Karpas-422 (cell line): ENCODE results near the gene SLC25A29. TPM values are rescaled to one million over a fixed set of nuclear protein-coding genes. Genes with fewer than 3 reads are reported as not detected.
A peak's percentile ranks its signal among the peaks of the same experiment; 100 is the strongest.

ENCODE experiments used
- DNase-seq: peaks from one replicate; pipeline ENCODE4 v3.0.0-alpha.2; 2015
- H2AFZ ChIP-seq: fragments of 200-600 bp; sonication (generic); 2 replicates; pipeline ENCODE4 v1.6.1; 2014; ENCODE audit warnings: antibody characterized with exemption, low read length, mixed read lengths
- H3K27ac ChIP-seq: fragments of 200-600 bp; sonication (generic); 2 replicates; pipeline ENCODE4 v1.5.1; 2014; ENCODE audit warnings: mild to moderate bottlenecking, low read length, moderate library complexity
- H3K27me3 ChIP-seq: fragments of 200-600 bp; sonication (generic); 2 replicates; pipeline ENCODE4 v1.6.1; 2014; ENCODE audit warnings: low read length, mixed read lengths
- H3K36me3 ChIP-seq: fragments of 200-600 bp; sonication (generic); 2 replicates; pipeline ENCODE4 v1.6.1; 2014; ENCODE audit warnings: low read length, mixed read lengths; ENCODE audit not compliant: insufficient read depth
- H3K4me1 ChIP-seq: fragments of 200-600 bp; sonication (generic); 2 replicates; pipeline ENCODE4 v1.6.1; 2014; ENCODE audit warnings: mild to moderate bottlenecking, low read length, mixed read lengths
- H3K4me2 ChIP-seq: fragments of 200-600 bp; sonication (generic); 2 replicates; pipeline ENCODE4 v1.6.1; 2014; ENCODE audit warnings: low read length, low read depth, mild to moderate bottlenecking; ENCODE audit not compliant: poor library complexity, severe bottlenecking
- H3K4me3 ChIP-seq: fragments of 200-600 bp; sonication (generic); 2 replicates; pipeline ENCODE4 v1.5.1; 2014; ENCODE audit warnings: mild to moderate bottlenecking, antibody characterized with exemption, low read length, mixed read lengths
- H3K79me2 ChIP-seq: fragments of 200-600 bp; sonication (generic); 2 replicates; pipeline ENCODE4 v1.6.1; 2014; ENCODE audit warnings: mild to moderate bottlenecking, low read length, mixed read lengths
- H3K9ac ChIP-seq: fragments of 200-600 bp; sonication (generic); 2 replicates; pipeline ENCODE4 v1.6.0; 2014; ENCODE audit warnings: low read length
- H3K9me2 ChIP-seq: fragments of 200-600 bp; sonication (generic), shearing (Covaris generic); replicated peaks from 2 replicates; pipeline ENCODE4 v1.6.0; 2014; ENCODE audit warnings: mild to moderate bottlenecking, low read length, moderate library complexity; ENCODE audit not compliant: insufficient read depth
- H3K9me3 ChIP-seq: fragments of 300-700, 200-600 bp; sonication (generic); 2 replicates; pipeline ENCODE4 v1.6.1; 2014; ENCODE audit warnings: low read length, mixed read lengths
- H4K20me1 ChIP-seq: fragments of 200-600 bp; sonication (generic); 2 replicates; pipeline ENCODE4 v1.6.1; 2014; ENCODE audit warnings: mild to moderate bottlenecking, antibody characterized with exemption, low read length, low read depth; ENCODE audit not compliant: insufficient read depth
- total RNA-seq: library from RNA; depleted of rRNA; stranded (reverse); fragments of >200 nt; shearing (Covaris generic); gene quantifications from 2 replicates; pipeline ENCODE4 v1.2.3, GENCODE V29; 2014; ENCODE audit warnings: low replicate concordance

SLC25A29 gene
- total RNA-seq, 1 experiment from 2014 or later: 29.4 TPM

GRCh38 chr14:100333827-100334226 lies 27.6 kb upstream of the SLC25A29 start:
- no peak for DNase-seq

GRCh38 chr14:100333311-100333710 lies 27.1 kb upstream of the SLC25A29 start:
- Histone ChIP-seq H3K79me2 (no peaks in the 10 kb centered on the region), H3K4me1 (peaks cover 32% of the 10 kb centered on the region), H3K27ac (peak overlapping the region; percentile 79), H3K9me3 (no peaks in the 10 kb centered on the region), H3K9me2 (no peaks in the 10 kb centered on the region), H3K4me2 (peak overlapping the region; percentile 49), H3K36me3 (0 out of 2 replicates have a peak, but pooled peaks cover 3% of the 10 kb centered on the region), H3K4me3 (no peak overlapping the region; the same call in 1 of the 2 replicates), H4K20me1 (peaks cover 3% of the 10 kb centered on the region; the same call in 1 of the 2 replicates), H2AFZ (no peak overlapping the region), H3K9ac (peak overlapping the region; percentile 41), H3K27me3 (no peaks in the 10 kb centered on the region)
- DNase-seq: no peak

More at GRCh38 chr14:100333827-100334226, 27.6 kb upstream of the SLC25A29 start:
- H3K27ac ChIP-seq: peak overlapping the region; percentile 79
- no peak overlapping the region for H3K4me2 ChIP-seq
- H3K9me3 ChIP-seq: no peaks in the 10 kb centered on the region
- peaks cover 33% of the 10 kb centered on the region for H3K4me1 ChIP-seq
- no peaks in the 10 kb centered on the region for H3K27me3 ChIP-seq
- H3K9ac ChIP-seq: peak overlapping the region; percentile 41
- H3K4me3 ChIP-seq: no peak overlapping the region
- H3K36me3 ChIP-seq: 0 out of 2 replicates have a peak, but pooled peaks cover 3% of the 10 kb centered on the region
- no peaks in the 10 kb centered on the region for H3K9me2 ChIP-seq
- H2AFZ ChIP-seq: no peak overlapping the region
- H3K79me2 ChIP-seq: no peaks in the 10 kb centered on the region
- peaks cover 3% of the 10 kb centered on the region; the same call in 1 of the 2 replicates for H4K20me1 ChIP-seq

- 0 out of 2 replicates have a peak, but pooled peaks cover 3% of the 10 kb centered on the region for H3K36me3 ChIP-seq
- H3K27me3 ChIP-seq: no peaks in the 10 kb centered on the region
- no peak overlapping the region; the same call in 1 of the 2 replicates for H3K4me3 ChIP-seq
- no peaks in the 10 kb centered on the region for H3K9me2 ChIP-seq
- H4K20me1 ChIP-seq: peaks cover 3% of the 10 kb centered on the region; the same call in 1 of the 2 replicates
- peaks cover 27% of the 10 kb centered on the region for H3K4me1 ChIP-seq
- H3K4me2 ChIP-seq: peak overlapping the region; percentile 49
- no peaks in the 10 kb centered on the region for H3K79me2 ChIP-seq
- DNase-seq: peak; percentile 84
- no peak overlapping the region for H2AFZ ChIP-seq
- peak overlapping the region; percentile 79 for H3K27ac ChIP-seq
- no peaks in the 10 kb centered on the region for H3K9me3 ChIP-seq
- H3K9ac ChIP-seq: peak overlapping the region; percentile 44
These were observed 26.6 kb upstream of the SLC25A29 start for GRCh38 chr14:100332797-100333196.

DNA sequence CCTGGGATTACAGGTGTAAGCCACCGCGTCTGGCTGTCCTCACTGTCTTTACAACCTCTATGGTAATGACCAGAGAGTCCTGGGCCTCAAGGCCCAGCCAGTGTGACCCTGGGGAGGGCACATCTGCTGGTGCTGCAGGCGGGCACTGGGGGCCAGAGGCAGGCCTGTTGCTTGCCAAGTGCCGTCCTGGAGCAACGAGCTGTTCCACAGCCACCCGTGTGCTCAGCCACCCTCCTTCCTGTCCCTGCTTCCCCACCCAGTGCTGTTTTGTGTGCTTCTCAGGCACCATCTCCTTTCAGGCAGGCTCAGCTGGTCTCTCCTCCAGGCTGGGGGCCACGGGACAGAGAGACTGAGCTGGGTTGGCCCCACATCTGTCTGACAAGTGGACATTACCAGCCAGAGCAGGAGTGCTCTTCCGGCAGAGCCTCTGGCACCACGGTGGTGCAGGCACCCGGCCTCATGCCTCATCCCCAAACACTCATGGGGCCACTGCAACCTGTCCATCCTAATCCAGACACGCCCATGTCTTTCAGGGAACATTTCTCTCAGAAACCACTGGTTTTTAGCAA lies 25.9 kb upstream of the SLC25A29 start:
- H3K4me1 ChIP-seq: peaks cover 27% of the 10 kb centered on the region
- peak overlapping the region; percentile 49 for H3K4me2 ChIP-seq
- H3K9me3 ChIP-seq: no peaks in the 10 kb centered on the region
- peak overlapping the region; percentile 72 for H3K27ac ChIP-seq
- no peaks in the 10 kb centered on the region for H3K27me3 ChIP-seq
- H3K4me3 ChIP-seq: no peak overlapping the region
- no peaks in the 10 kb centered on the region for H3K9me2 ChIP-seq
- peak overlapping the region; percentile 44 for H3K9ac ChIP-seq
- H3K79me2 ChIP-seq: no peaks in the 10 kb centered on the region
- no peak for DNase-seq
- no peak overlapping the region for H2AFZ ChIP-seq
- H3K36me3 ChIP-seq: 0 out of 2 replicates have a peak, but pooled peaks cover 3% of the 10 kb centered on the region
- H4K20me1 ChIP-seq: peaks cover 3% of the 10 kb centered on the region; the same call in 1 of the 2 replicates

- H3K9me3 ChIP-seq: no peaks in the 10 kb centered on the region
- H2AFZ ChIP-seq: no peak overlapping the region
- H3K27ac ChIP-seq: no peak overlapping the region
- no peaks in the 10 kb centered on the region; the same call in 1 of the 2 replicates for H3K27me3 ChIP-seq
- peaks cover 27% of the 10 kb centered on the region for H3K4me1 ChIP-seq
- no peaks in the 10 kb centered on the region for H3K79me2 ChIP-seq
- no peak overlapping the region for H3K9ac ChIP-seq
- no peak for DNase-seq
- H4K20me1 ChIP-seq: peaks cover 3% of the 10 kb centered on the region; the same call in 1 of the 2 replicates
- no peaks in the 10 kb centered on the region for H3K9me2 ChIP-seq
- H3K4me3 ChIP-seq: no peak overlapping the region
- H3K4me2 ChIP-seq: no peak overlapping the region
- no peaks in the 10 kb centered on the region for H3K36me3 ChIP-seq
These were observed 24.2 kb upstream of the SLC25A29 start for GRCh38 chr14:100330388-100330931.

DNA sequence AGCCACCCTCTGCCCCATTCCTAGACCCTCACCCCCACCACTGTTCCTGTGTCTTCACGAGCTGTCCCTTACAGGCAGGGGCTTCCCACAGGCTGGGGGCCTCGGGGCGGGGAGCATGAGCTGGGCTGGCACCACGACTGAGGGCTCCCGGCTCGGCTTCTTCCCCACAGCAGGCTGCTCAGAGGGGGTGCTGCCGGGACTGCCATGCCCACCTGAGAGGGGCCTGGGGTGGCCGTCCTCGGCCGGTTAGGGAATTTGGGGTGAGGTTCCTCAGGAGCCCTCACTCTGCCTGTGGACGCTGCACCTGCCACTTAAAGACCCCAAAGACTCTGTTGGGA lies 23.7 kb upstream of the SLC25A29 start:
- no peaks in the 10 kb centered on the region; the same call in 1 of the 2 replicates for H3K27me3 ChIP-seq
- H4K20me1 ChIP-seq: peaks cover 3% of the 10 kb centered on the region; the same call in 1 of the 2 replicates
- no peaks in the 10 kb centered on the region for H3K9me3 ChIP-seq
- no peak for DNase-seq
- no peaks in the 10 kb centered on the region for H3K79me2 ChIP-seq
- no peak overlapping the region for H2AFZ ChIP-seq
- H3K27ac ChIP-seq: no peak overlapping the region
- no peaks in the 10 kb centered on the region for H3K9me2 ChIP-seq
- H3K9ac ChIP-seq: no peak overlapping the region
- H3K4me1 ChIP-seq: peaks cover 27% of the 10 kb centered on the region
- H3K36me3 ChIP-seq: no peaks in the 10 kb centered on the region
- no peak overlapping the region for H3K4me2 ChIP-seq
- H3K4me3 ChIP-seq: no peak overlapping the region

DNA sequence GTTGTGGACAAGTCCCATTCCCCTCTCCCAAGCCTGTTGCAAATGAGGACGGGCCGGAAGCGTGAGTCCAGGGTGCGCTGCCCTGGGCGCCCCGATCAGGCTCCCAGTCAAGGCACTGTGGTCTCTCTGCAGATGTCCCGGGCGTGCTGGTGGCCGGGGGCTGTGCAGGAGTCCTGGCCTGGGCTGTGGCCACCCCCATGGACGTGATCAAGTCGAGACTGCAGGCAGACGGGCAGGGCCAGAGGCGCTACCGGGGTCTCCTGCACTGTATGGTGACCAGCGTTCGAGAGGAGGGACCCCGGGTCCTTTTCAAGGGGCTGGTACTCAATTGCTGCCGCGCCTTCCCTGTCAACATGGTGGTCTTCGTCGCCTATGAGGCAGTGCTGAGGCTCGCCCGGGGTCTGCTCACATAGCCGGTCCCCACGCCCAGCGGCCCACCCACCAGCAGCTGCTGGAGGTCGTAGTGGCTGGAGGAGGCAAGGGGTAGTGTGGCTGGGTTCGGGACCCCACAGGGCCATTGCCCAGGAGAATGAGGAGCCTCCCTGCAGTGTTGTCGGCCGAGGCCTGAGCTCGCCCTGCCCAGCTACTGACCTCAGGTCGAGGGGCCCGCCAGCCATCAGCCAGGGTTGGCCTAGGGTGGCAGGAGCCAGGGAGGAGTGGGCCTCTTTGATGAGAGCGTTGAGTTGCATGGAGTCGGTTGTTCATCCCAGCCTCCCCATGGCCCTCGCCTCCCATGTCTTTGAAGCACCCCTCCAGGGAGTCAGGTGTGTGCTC lies 23.2 kb upstream of the SLC25A29 start:
- Histone ChIP-seq H3K9me2 (no peaks in the 10 kb centered on the region), H3K4me2 (no peak overlapping the region), H3K27me3 (no peaks in the 10 kb centered on the region; the same call in 1 of the 2 replicates), H3K36me3 (no peaks in the 10 kb centered on the region), H3K79me2 (no peaks in the 10 kb centered on the region), H4K20me1 (peaks cover 3% of the 10 kb centered on the region; the same call in 1 of the 2 replicates), H3K27ac (no peak overlapping the region), H3K4me3 (no peak overlapping the region), H2AFZ (no peak overlapping the region), H3K9ac (no peak overlapping the region), H3K9me3 (no peaks in the 10 kb centered on the region), H3K4me1 (peaks cover 25% of the 10 kb centered on the region)
- no peak for DNase-seq
